Activated CD4-positive, CD25-positive, alpha-beta regulatory T cell (primary cell): ENCODE data around the gene FIBCD1.

ENCODE experiments used
- DNase-seq, 4 experiments: peaks; one replicate each; lab custom pipeline; 2025; lab: John Stamatoyannopoulos, UW

FIBCD1 gene

GRCh38 chr9:130895038-130895437 lies 44.0 kb downstream of the FIBCD1 start:
- DNase-seq: no peak

DNA sequence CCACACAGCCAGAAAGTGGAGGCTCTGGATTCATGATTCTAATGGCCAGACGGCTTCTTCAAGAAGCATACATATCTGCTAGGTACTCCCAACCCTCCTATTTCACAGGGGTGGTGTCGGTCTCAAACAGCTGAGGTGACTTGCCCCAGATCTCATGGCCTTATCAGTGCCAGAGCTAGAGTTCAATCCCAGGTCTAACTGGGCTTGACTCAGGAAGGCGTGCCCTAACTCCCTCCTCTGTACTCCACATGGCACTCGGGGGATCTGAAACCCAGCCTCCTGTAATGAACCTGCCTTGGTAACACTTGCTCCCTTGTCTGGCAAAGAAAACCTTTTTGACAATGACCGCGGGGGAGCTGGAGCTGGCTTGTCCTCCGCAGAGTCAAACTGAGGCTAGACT lies 44.5 kb downstream of the FIBCD1 start:
- DNase-seq: no peak

DNA sequence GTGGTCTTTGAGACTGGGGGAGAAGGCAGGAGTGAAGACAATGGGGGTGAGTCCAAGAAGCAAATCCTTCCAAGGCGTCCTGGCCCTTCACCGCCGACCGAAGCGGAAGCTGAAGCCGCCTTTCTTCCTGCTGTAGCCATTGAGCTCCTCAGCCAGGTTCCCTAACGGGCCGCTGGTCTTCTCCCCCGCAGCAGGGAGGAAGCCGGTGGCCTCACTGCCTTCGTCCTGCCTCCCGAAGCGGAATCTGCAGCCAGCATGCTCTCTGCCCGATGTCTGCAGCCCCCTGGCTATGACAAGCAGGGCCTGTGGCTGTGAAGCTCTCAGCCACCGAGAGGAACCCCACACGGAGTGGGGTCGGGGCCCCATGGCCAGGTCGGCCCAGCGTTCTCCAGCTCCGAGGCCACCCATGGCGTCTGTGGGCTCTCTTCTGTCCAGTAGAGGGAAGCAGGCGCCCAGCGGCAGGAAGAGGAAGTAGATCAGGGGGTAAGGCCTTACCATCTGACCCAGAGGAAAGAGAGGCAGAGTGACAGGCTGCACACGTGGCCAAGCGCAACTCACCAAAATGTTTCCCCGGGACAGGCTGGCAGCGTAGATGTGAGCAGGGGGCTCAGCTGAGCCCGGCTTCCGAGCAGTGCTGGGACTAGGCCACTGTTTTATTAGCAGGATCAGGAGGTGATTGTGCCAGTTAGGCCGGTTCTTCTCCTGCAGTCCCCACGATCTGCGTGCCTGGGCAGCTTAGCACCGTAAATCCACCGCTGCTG lies 45.5 kb downstream of the FIBCD1 start:
- no peak for DNase-seq

DNA sequence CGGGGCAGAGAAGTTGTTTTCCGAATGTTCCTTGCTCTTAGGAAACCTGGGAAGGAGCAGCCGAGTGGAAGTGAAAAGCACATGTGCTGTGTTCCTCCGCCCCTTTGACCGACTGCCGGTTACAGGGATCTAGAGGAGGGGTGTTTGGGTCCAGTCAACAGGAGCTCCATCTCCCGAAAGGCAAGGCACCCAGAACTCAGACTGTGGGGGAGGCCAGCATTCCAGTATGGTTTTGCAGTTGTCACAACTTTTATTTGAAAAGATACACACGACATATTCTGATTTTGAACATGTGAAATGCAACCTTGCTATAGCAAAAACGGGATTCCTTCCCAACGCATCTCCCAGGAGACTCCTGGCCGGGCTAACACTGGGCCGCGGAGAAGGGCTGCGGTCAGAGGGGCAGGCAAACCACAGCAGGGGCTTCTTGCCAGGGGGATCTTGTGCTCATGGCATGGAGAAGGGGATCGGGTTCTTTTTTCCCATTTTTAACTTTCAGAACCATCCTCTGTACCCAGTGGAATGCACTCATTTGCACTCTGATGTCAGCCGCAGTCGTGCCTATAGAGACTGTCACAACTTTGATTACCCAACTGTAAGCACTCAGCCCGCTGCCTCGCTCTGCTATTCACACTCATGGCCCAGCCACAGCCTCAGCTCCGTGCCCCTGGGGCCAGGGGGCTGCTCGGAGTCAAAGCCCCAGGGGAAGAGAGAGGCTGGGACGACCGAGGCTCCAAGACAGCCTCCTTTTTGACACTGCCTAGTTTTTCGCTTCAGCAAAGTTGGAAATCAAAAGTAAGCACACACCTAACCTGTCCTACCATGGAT lies 46.4 kb downstream of the FIBCD1 start:
- DNase-seq: no peak

GRCh38 chr9:130891688-130892476 lies 47.2 kb downstream of the FIBCD1 start:
- no peak for DNase-seq

DNA sequence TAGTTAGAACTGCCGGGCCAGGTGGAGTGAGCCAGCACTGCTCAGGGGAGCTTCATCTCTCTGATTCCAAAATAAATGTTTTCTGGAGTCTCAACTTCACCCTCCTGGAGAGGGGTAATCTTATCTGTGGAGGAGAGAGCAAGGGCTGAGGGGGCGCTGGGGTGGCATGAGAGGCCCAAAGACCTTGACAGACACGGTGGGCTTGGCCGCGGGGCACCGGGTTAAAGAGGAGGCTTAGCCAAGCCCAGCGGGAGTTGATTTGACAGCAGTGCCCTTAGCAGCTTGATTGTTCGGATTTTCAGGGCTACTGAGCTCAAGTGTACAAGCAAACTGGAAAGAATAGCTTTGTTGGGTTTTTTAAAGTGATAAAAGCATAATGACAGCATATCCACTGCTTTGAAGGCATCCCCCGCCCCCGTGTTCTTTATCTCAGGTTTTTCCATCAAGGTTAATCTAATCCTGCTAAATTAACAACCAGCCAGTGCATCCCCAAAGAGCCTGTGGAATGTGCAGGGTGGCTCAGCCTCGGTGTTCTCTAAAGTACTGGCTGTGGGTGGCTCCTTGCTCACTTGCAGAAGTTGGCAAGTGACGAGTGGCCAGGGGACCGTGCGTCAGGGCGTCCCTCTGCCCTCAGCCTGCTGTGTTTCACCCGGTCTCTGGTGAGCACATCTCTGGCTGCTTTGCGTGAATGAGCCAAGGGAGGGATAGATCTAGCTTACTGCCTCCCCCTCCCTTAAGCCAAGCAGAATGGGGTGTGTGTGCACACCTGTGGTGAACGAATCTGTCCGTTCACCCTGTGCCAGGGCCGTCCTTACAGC lies 48.0 kb downstream of the FIBCD1 start:
- DNase-seq: no peak

DNA sequence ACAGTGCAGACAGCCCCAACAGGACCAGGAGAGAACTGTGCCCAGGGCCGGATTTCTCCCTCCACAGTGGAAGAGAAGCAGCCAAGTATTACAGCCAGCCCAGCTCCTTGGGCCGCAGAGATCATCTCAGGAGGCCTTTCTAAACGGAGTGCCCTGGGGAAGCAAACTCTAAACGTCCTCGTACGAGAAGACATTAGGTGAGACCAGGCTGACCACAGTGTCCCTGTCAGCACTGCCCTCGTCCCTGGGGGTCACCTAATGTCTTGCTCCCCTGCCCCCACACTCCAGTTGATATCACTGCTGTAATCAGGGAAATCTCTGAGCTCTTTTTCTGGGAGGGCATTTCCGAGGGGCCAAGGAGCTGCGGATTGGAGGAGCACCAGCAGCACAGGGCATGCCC lies 48.9 kb downstream of the FIBCD1 start:
- DNase-seq: no peak

DNA sequence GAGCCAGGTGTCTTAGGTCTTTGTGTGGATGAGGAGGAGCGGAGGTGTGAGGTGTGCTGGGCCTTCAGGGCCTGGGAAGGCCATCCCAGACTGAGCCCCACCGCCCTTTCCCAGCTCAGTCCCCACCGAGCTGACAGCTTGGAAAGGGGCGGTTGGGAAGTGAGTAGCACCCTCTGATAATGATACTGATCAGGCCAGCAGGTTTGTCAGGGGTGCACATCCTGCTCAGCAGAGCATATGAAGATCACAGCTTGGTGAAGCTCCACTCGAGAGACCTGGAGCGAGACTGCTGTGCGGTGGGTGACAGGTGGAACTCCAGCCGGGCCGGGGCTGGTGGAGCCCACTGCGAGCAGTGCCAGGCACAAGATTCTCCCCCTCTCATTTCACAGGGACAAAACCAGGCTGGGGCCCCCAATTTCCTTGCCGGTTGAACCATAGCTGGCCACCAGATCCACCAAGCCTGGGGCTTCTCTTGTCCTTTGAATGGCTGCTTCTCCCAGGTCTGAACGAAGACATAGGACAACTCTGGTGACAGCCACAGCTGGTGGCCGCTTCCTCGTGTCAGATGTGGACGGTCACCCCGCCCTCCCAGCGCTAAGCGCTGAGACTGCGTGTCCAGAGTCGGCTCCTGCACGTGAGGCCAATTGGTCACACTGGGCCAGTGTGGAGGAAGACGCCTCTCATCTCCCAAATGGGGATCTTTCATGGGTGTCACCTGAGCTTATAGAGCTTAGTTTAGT lies 50.7 kb downstream of the FIBCD1 start:
- no peak for DNase-seq

DNA sequence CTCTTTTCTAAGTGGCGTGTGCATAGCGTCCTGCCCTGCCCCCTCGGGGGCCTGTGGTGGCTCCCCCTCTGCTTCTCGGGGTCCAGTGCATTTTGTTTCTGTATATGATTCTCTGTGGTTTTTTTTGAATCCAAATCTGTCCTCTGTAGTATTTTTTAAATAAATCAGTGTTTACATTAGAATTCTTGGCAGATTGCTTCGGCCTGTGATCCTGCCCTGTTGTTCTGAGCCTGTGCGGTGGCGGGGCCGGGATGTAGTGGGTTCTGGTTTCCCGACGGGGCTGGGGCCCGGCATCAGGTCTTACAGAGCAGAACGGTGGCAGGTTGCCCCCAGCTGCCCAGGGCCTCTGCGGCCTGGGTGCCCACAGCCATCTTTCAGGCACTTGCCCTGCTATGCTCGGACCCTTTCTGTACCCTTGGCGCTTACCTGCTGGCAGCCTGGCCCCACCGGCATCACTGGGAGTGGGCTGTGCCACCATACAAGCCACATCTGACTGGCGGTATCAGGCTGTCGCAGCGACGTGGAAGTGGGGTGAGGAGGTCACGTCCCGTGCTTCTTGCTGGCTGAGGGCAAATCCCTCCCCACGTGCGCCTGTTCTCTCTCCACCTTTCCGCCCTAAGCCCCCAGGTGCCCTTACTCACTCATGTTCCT lies 51.4 kb downstream of the FIBCD1 start:
- no peak for DNase-seq

GRCh38 chr9:130886981-130887380 lies 52.1 kb downstream of the FIBCD1 start:
- no peak for DNase-seq

- no peak for DNase-seq
Observed at GRCh38 chr9:130885484-130886375, 53.3 kb downstream of the FIBCD1 start.

DNA sequence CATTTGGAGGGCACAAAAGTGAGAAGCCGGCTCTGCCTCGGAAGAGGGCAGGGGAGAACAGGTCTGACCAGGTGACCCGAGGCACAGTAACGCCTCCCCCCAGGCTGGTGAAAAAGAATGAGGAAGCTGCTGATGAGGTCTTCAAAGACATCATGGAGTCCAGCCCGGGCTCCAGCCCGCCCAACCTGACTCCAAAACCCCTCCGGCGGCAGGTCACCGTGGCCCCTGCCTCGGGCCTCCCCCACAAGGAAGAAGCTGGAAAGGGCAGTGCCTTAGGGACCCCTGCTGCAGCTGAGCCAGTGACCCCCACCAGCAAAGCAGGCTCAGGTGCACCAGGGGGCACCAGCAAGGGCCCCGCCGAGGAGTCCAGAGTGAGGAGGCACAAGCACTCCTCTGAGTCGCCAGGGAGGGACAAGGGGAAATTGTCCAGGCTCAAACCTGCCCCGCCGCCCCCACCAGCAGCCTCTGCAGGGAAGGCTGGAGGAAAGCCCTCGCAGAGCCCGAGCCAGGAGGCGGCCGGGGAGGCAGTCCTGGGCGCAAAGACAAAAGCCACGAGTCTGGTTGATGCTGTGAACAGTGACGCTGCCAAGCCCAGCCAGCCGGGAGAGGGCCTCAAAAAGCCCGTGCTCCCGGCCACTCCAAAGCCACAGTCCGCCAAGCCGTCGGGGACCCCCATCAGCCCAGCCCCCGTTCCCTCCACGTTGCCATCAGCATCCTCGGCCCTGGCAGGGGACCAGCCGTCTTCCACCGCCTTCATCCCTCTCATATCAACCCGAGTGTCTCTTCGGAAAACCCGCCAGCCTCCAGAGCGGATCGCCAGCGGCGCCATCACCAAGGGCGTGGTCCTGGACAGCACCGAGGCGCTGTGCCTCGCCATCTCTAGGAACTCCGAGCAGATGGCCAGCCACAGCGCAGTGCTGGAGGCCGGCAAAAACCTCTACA lies 54.2 kb downstream of the FIBCD1 start:
- DNase-seq: no peak

DNA sequence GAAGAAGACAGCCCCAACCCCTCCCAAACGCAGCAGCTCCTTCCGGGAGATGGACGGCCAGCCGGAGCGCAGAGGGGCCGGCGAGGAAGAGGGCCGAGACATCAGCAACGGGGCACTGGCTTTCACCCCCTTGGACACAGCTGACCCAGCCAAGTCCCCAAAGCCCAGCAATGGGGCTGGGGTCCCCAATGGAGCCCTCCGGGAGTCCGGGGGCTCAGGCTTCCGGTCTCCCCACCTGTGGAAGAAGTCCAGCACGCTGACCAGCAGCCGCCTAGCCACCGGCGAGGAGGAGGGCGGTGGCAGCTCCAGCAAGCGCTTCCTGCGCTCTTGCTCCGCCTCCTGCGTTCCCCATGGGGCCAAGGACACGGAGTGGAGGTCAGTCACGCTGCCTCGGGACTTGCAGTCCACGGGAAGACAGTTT lies 54.9 kb downstream of the FIBCD1 start:
- DNase-seq: no peak

DNA sequence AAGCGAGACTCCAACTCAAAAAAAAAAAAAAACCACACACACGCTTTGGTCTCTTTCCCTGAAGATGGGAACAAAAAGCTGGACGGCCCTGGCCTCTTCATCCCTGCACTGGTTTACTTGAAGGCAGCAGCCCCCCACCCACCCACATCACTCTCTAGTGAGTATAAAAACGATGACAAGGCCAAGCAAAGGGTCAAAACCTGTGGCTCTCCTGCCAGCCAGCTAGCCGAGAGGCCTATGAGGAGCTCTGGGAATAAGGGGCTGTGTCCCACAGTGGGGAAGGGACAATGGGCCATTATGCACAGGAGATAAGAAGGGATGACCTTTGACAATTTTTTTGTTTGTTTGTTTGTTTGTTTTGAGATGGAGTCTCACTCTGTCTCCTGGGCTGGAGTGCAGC lies 55.6 kb downstream of the FIBCD1 start:
- no peak for DNase-seq

DNA sequence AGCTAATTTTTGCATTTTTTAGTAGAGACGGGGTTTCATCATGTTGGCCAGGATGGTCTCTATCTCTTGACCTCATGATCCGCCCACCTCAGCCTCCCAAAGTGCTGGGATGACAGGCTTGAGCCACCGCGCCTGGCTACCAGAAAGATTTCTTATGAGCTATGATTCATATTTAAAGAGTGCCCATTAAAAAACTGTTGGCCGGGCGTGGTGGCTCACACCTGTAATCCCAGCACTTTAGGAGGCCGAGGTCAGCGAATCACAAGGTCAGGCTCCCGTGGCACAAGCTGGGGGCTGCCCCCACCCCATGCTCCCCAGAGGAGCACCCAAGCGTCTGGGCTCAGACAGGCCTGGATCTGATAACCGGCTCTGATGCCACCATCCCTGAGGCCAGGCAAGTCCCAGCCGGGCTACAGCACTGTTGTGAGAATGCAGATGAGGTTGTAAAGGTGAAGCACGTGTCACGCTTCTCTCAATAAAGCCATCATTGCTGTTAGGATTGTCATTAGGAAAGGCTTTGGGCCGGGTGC lies 56.3 kb downstream of the FIBCD1 start:
- DNase-seq: no peak

GRCh38 chr9:130881516-130881915 lies 57.5 kb downstream of the FIBCD1 start:
- DNase-seq: no peak

GRCh38 chr9:130880599-130881220 lies 58.3 kb downstream of the FIBCD1 start:
- no peak for DNase-seq
